K562 (cell line): ENCODE results near the gene CASD1. TPM values are rescaled to one million over a fixed set of nuclear protein-coding genes. Genes with fewer than 3 reads are reported as not detected.

ENCODE experiments used
- ATAC-seq: fragments of 200-7000 bp; cut with Tn5 transposase; 3 replicates; pipeline ENCODE4 v1.9.1; 2020; ENCODE audit warnings: moderate library complexity
- BruUV-seq: library from RNA; stranded (reverse); fragments of 400-500 nt; replicated peaks from 2 replicates; lab custom pipeline; 2021; lab: Mats Ljungman, UMichigan
- CTCF ChIA-PET: fragments of 300-600 bp; formaldehyde crosslinking; extraction: SDS; loops from one replicate; lab custom pipeline; 2021; ENCODE audit warnings: low intra/inter-chr PET ratio; lab: Yijun Ruan, JAX
- POLR2A ChIA-PET: fragments of 300-600, 350-650 bp; sonication (Branson Sonifier 250); formaldehyde crosslinking; extraction: SDS; loops from one replicate; lab custom pipeline; 2021; ENCODE audit warnings: antibody characterized with exemption, inconsistent platforms; lab: Yijun Ruan, JAX
- DNase-seq, 4 experiments: peaks; one replicate each; pipeline versions ENCODE4 v3.0.0 to v3.0.0-alpha.2; 2011 to 2018; ENCODE audit warnings: low spot score in 3 of 4, mixed read lengths in 3 of 4; ENCODE audit errors: extremely low read depth in 1 of 4
- FAIRE-seq: peaks from 2 replicates; lab custom pipeline; 2011; peaks lifted over from hg19 to GRCh38; lab: Jason Lieb, UNC
- H2AFZ ChIP-seq: 2 replicates; pipeline ENCODE4 v1.6.0; 2011; ENCODE audit warnings: low read depth, low read length, control low read depth, inconsistent platforms
- H3K27ac ChIP-seq: fragments of 200-600 bp; 3 replicates; pipeline ENCODE4 v1.8.0; 2011; ENCODE audit warnings: low read depth, mild to moderate bottlenecking, control low read depth, inconsistent platforms, low read length, moderate library complexity, mixed read lengths; ENCODE audit errors: extremely low read depth
- H3K27me3 ChIP-seq, 2 experiments: fragments of 300-600 bp in 1 of 2; 2 replicates in 1 of 2; 3 replicates in 1 of 2; pipeline versions ENCODE4 v1.6.0 to v1.8.0; 2011; ENCODE audit warnings: inconsistent platforms in 2 of 2, low read length in 2 of 2, mild to moderate bottlenecking in 1 of 2, mixed read lengths in 1 of 2, moderate library complexity in 1 of 2; ENCODE audit not compliant: control insufficient read depth in 2 of 2, insufficient read depth in 2 of 2
- H3K36me3 ChIP-seq: fragments of 300-600 bp; 3 replicates; pipeline ENCODE4 v1.8.0; 2011; ENCODE audit warnings: mild to moderate bottlenecking, low read length, inconsistent platforms; ENCODE audit not compliant: control insufficient read depth, insufficient read depth
- H3K4me1 ChIP-seq, 2 experiments: fragments of 200-600 bp in 1 of 2; replicated peaks in 1 of 2; 2 replicates in 1 of 2; 3 replicates in 1 of 2; pipeline versions ENCODE4 v1.5.1 to v1.8.0; 2011; ENCODE audit warnings: inconsistent platforms in 2 of 2, low read length in 2 of 2, mild to moderate bottlenecking in 1 of 2, mixed read lengths in 1 of 2, moderate library complexity in 1 of 2; ENCODE audit not compliant: control insufficient read depth in 2 of 2, insufficient read depth in 2 of 2
- H3K4me2 ChIP-seq: 2 replicates; pipeline ENCODE4 v1.6.1; 2011; ENCODE audit warnings: low read length, control low read depth, inconsistent platforms, mixed read lengths; ENCODE audit not compliant: insufficient read depth
- H3K4me3 ChIP-seq: fragments of 200-600 bp; sonication (generic), shearing (Covaris generic); 2 replicates; pipeline ENCODE4 v1.5.1; 2016; ENCODE audit warnings: control low read depth, inconsistent platforms
- H3K79me2 ChIP-seq: fragments of 200-600 bp; 3 replicates; pipeline ENCODE4 v1.8.0; 2011; ENCODE audit warnings: low read length, inconsistent platforms; ENCODE audit not compliant: control insufficient read depth, insufficient read depth
- H3K9ac ChIP-seq, 2 experiments: 2 replicates each; pipeline versions ENCODE4 v1.6.0 to v1.6.1; 2011; ENCODE audit warnings: low read depth in 2 of 2, low read length in 2 of 2, control low read depth in 1 of 2, inconsistent platforms in 1 of 2, mild to moderate bottlenecking in 1 of 2, mixed read lengths in 1 of 2; ENCODE audit not compliant: insufficient read depth in 1 of 2
- H3K9me1 ChIP-seq: one replicate; pipeline ENCODE4 v1.6.0; 2011; ENCODE audit warnings: inconsistent platforms, mild to moderate bottlenecking, low read length, moderate library complexity; ENCODE audit not compliant: control insufficient read depth, insufficient read depth
- H3K9me3 ChIP-seq: replicated peaks from 2 replicates; pipeline ENCODE4 v1.5.1; 2011; ENCODE audit warnings: low read depth, low read length, inconsistent platforms; ENCODE audit not compliant: control insufficient read depth, insufficient read depth
- H4K20me1 ChIP-seq: replicated peaks from 2 replicates; pipeline ENCODE4 v1.6.1; 2011; ENCODE audit warnings: low read length, inconsistent platforms, mixed read lengths; ENCODE audit not compliant: control insufficient read depth, insufficient read depth
- CGGBP1 ChIP-seq: fragments of 250-450 bp; sonication (Bioruptor Pico); IDR thresholded peaks from 2 replicates; pipeline ENCODE4 v1.9.0; 2021; ENCODE audit warnings: mild to moderate bottlenecking
- CLOCK ChIP-seq: fragments of 250-450 bp; sonication (Bioruptor Pico); IDR thresholded peaks from 2 replicates; pipeline ENCODE4 v1.4.0; 2020; ENCODE audit warnings: mild to moderate bottlenecking, moderate library complexity, borderline replicate concordance
- FOS ChIP-seq: IDR thresholded peaks from 3 replicates; pipeline ENCODE4 v1.6.1; 2011; ENCODE audit not compliant: insufficient read length; ENCODE audit errors: extremely low read depth
- HOXB6 ChIP-seq: fragments of 250-450 bp; sonication (Bioruptor Pico); IDR thresholded peaks from 2 replicates; pipeline ENCODE4 v1.5.1; 2022; ENCODE audit warnings: mild to moderate bottlenecking, borderline replicate concordance
- PRMT5 ChIP-seq: sonication (generic); formaldehyde crosslinking; IDR thresholded peaks from 2 replicates; pipeline ENCODE4 v1.5.0; 2020; ENCODE audit warnings: missing genetic modification reagents
- REST ChIP-seq, 2 experiments: fragments of 450-650 bp; formaldehyde crosslinking in 1 of 2; IDR thresholded peaks; 2 replicates each; pipeline versions ENCODE4 v1.4.0 to v1.6.1; 2014 to 2020; ENCODE audit warnings: mild to moderate bottlenecking in 2 of 2, borderline replicate concordance in 1 of 2, low read depth in 1 of 2
- TSC22D4 ChIP-seq: fragments of 450-650 bp; IDR thresholded peaks from 2 replicates; pipeline ENCODE4 v1.6.1; 2016; ENCODE audit warnings: missing genetic modification characterization, missing biosample characterization, control low read depth
- ZNF134 ChIP-seq: fragments of 250-450 bp; sonication (Bioruptor Pico); conservative IDR thresholded peaks from 2 replicates; pipeline ENCODE4 v1.4.0; 2020
- ZNF146 ChIP-seq: IDR thresholded peaks from one replicate; pipeline ENCODE4 v1.6.1; 2018; ENCODE audit warnings: missing compliant biosample characterization; ENCODE audit not compliant: unreplicated experiment
- ZNF347 ChIP-seq: fragments of 450-650 bp; formaldehyde crosslinking; IDR thresholded peaks from 2 replicates; pipeline ENCODE4 v1.4.0; 2020; ENCODE audit warnings: low read depth, mild to moderate bottlenecking, moderate library complexity
- ZNF780A ChIP-seq: fragments of 250-450 bp; sonication (Bioruptor Pico); IDR thresholded peaks from 2 replicates; pipeline ENCODE4 v1.5.0; 2021; ENCODE audit warnings: mild to moderate bottlenecking
- in situ Hi-C: fragments of 300-500 bp; cut with MboI; formaldehyde crosslinking; loops from 4 replicates; pipeline ENCODE4 v1.15.0; 2018; ENCODE audit warnings: inconsistent platforms, mixed read lengths
- intact Hi-C: fragments of 100-400 bp; cut with micrococcal nuclease; formaldehyde crosslinking; loops from 2 replicates; pipeline ENCODE4 v1.14.2; 2022
- polyA plus RNA-seq, 8 experiments: library from polyadenylated mRNA; depleted of rRNA in 4 of 8; stranded (reverse) in 5 of 8; unstranded in 3 of 8; fragments of >200 nt; fragmentation: Nextera tagmentation in 2 of 8; fragmentation: Illumina TruSeq in 1 of 8; extraction: Ambion mirVana in 2 of 8; extraction: Trizol in 1 of 8; gene quantifications; 2 replicates each; pipeline versions ENCODE4 v1.2.1 to v1.2.3, GENCODE V29; 2011 to 2014; ENCODE audit warnings: inconsistent platforms in 1 of 8, missing spikeins in 1 of 8
- total RNA-seq, 7 experiments: library from RNA; depleted of rRNA in 6 of 7; stranded (reverse); fragments of >200 nt in 6 of 7; fragmentation: Illumina TruSeq in 2 of 7; extraction: Trizol in 2 of 7; gene quantifications; 2 replicates each; pipeline versions ENCODE4 v1.2.1 to v1.2.3, GENCODE V29; 2011 to 2021; ENCODE audit warnings: low replicate concordance in 1 of 7

CASD1 gene
- total and polyA plus RNA-seq, 9 of the 15 experiments (the other 6 are each of a cell fraction or from before 2014, with no cell fraction given) = 1.2 to 8.2 (median 4.8) TPM

- no peak for DNase-seq
- no peaks in the 10 kb centered on the region for H3K36me3 ChIP-seq
- no peaks in the 10 kb centered on the region for H4K20me1 ChIP-seq
- intact Hi-C loops (no loop called here), in situ Hi-C loops (no loop called here)
- H3K4me3 ChIP-seq = no peak overlapping the region
- no TSS peak for BruUV-seq
- no peak overlapping the region for H3K9ac ChIP-seq
- no peak for ATAC-seq
- H3K27ac ChIP-seq = no peak overlapping the region
- ChIA-PET POLR2A (interaction anchor here (0.7 kb wide), 1 partner anchor 976 kb away, joined by 3 read pairs; no protein-coding TSS in a partner anchor), CTCF (no interaction called here)
- H3K27me3 ChIP-seq = no peaks in the 10 kb centered on the region; a peak in 1 of 5 replicates
- H2AFZ ChIP-seq = no peak overlapping the region
- H3K9me3 ChIP-seq = no peaks in the 10 kb centered on the region
- no peak for FAIRE-seq
- no peak overlapping the region for H3K4me2 ChIP-seq
- H3K4me1 ChIP-seq = peaks cover 12 to 16% of the 10 kb centered on the region in 2 experiments; a peak in 4 of 5 replicates
- H3K9me1 ChIP-seq = no peaks in the 10 kb centered on the region
- peaks cover 10% of the 10 kb centered on the region; the same call in 2 of the 3 replicates for H3K79me2 ChIP-seq
- no peak for TF ChIP-seq PRMT5 (CRISPR knock-in tag)
- no peak for TF ChIP-seq ZNF146 (CRISPR knock-in tag)
- no peak for TF ChIP-seq REST (IDR thresholded peaks at IDR 0.05; ENCODE audit: borderline replicate concordance)
- no peak for TF ChIP-seq REST (CRISPR knock-in tag; IDR thresholded peaks at IDR 0.05; ENCODE audit: low read depth)
- no peak for TF ChIP-seq ZNF134 (CRISPR knock-in tag)
- no peak for TF ChIP-seq FOS
- TF ChIP-seq ZNF780A = no peak
- no peak for TF ChIP-seq CGGBP1 (CRISPR knock-in tag)
- no peak for TF ChIP-seq HOXB6
- no peak for TF ChIP-seq CLOCK (CRISPR knock-in tag)
- TF ChIP-seq TSC22D4 (tag) = no peak
- TF ChIP-seq ZNF347 (CRISPR knock-in tag) = no peak
Observed at GRCh38 chr7:94507962-94508361, 1.6 kb upstream of the CASD1 start.
